HG02943 (cell line): Measurements from ENCODE around the gene NUMBL.

ENCODE experiments used
- ATAC-seq: cut with Tn5 transposase; IDR thresholded peaks from one replicate; pipeline ENCODE4 v1.9.1; 2021; ENCODE audit warnings: mild to moderate bottlenecking, low read depth, moderate library complexity; ENCODE audit not compliant: unreplicated experiment

The NUMBL gene

GRCh38 chr19:40716482-40717324, 26.3 kb upstream of the NUMBL start, which contains the start of the genes COQ8B and ITPKC:
Gene COQ8B, minus strand, starts transcription at chr19:40716886. Its CDS starts 2,254 bp downstream, at chr19:40714632.
Gene ITPKC, plus strand, starts transcription at chr19:40717112. Its CDS starts 24 bp downstream, at chr19:40717136.
- ATAC-seq = peak; percentile 56

GRCh38 chr19:40716031-40716481, 25.6 kb upstream of the NUMBL start:
- ATAC-seq = no peak

- ATAC-seq = peak; percentile 50
Measured at GRCh38 chr19:40714441-40715299, 24.2 kb upstream of the NUMBL start.

GRCh38 chr19:40713939-40714338, 23.5 kb upstream of the NUMBL start:
- ATAC-seq = no peak

- no peak for ATAC-seq
Measured at GRCh38 chr19:40709817-40710216, 19.4 kb upstream of the NUMBL start.

- ATAC-seq = no peak
Measured at GRCh38 chr19:40707615-40708014, 17.2 kb upstream of the NUMBL start.

GRCh38 chr19:40705950-40706619, 15.6 kb upstream of the NUMBL start:
- ATAC-seq = no peak

GRCh38 chr19:40705362-40705651, 14.9 kb upstream of the NUMBL start:
- no peak for ATAC-seq

- no peak for ATAC-seq
Measured at GRCh38 chr19:40704491-40705361, 14.3 kb upstream of the NUMBL start.

GRCh38 chr19:40703029-40703755, 12.7 kb upstream of the NUMBL start:
- ATAC-seq = no peak

- ATAC-seq = no peak
Measured at GRCh38 chr19:40702337-40703012, 12.0 kb upstream of the NUMBL start.

- no peak for ATAC-seq
Measured at GRCh38 chr19:40701758-40702157, 11.3 kb upstream of the NUMBL start.

- ATAC-seq = no peak
Measured at GRCh38 chr19:40700083-40700482, 9.6 kb upstream of the NUMBL start.

- no peak for ATAC-seq
Measured at GRCh38 chr19:40697007-40697406, 6.6 kb upstream of the NUMBL start.

- no peak for ATAC-seq
Measured at GRCh38 chr19:40695881-40696280, 5.4 kb upstream of the NUMBL start.

GRCh38 chr19:40693896-40694295, 3.4 kb upstream of the NUMBL start:
- ATAC-seq = no peak

GRCh38 chr19:40693150-40693788, 2.8 kb upstream of the NUMBL start:
- no peak for ATAC-seq

- no peak for ATAC-seq
Measured at GRCh38 chr19:40692212-40692551, 1.7 kb upstream of the NUMBL start.
